Measurements from ENCODE around the gene RGS7.

GRCh38 chr1:241362350-241362749 lies 5.3 kb upstream of the RGS7 start:
- TF ChIP-seq CTCF (IDR thresholded peaks at IDR 0.05) (no peak), ESRRA (IDR thresholded peaks at IDR 0.05; ENCODE audit: borderline replicate concordance, low read length) (no peak), PHF8 (IDR thresholded peaks at IDR 0.05; ENCODE audit: borderline replicate concordance, low read depth) (no peak)
